Amniotic epithelial cell (primary cell): ENCODE results near the gene MB21D2.
"Not testable (repeated sequence)": the region's sequence is repeated elsewhere in the genome, so short reads cannot be mapped to it uniquely, and the experiment has no call there.

Experiments
- DNase-seq: peaks from one replicate; pipeline ENCODE4 v3.0.0-alpha.2; 2010; ENCODE audit warnings: low read depth

Gene MB21D2, protein sequence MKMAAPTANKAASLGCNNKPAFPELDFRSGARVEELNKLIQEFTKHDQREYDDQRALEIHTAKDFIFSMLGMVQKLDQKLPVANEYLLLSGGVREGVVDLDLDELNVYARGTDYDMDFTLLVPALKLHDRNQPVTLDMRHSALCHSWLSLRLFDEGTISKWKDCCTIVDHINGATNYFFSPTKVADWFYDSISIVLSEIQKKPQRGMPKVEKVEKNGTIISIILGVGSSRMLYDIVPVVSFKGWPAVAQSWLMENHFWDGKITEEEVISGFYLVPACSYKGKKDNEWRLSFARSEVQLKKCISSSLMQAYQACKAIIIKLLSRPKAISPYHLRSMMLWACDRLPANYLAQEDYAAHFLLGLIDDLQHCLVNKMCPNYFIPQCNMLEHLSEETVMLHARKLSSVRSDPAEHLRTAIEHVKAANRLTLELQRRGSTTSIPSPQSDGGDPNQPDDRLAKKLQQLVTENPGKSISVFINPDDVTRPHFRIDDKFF

DNA sequence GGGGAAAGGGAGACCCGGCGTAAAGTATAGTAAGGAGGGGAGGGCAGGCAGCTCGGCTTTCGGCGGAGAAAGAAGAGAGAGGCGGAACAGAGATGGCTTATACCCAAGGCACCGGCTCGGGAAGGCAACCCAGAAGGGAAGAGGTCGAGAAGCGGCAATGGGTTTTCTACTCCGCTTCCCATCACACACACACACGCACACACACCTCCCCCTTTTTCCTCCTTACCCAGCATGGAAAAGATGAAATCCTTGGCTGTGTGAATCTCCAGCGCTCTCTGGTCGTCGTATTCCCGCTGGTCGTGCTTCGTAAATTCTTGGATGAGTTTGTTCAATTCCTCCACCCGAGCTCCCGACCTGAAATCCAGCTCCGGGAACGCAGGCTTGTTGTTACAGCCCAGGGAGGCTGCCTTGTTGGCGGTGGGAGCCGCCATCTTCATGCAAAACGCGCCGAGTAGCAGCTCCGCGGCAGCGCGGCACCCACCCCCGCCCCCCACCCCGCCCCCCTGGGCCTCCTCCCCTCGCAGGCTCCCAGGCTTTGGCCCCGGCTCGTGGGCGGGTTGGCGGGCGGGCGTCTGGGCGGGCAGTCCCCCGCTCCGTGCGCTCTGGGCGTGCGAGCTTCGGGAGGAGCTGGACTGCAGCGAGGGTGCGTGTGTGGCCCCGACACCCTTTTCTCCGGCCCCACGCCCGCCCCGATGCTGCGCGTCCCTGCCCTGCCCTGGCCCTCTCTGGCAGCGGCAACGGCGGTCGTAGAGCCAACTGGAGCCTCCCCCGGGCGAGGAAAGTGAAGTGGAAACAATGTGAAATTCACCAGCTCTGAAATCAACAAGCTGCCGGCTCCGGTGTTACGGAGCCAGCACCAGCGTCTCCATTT, at the start of gene MB21D2:
Gene MB21D2 (minus strand): TSS at position 453 of the 871 bp plus-strand sequence. CDS start 16 bp downstream, at position 437.
- peak; percentile 81 for DNase-seq

DNA sequence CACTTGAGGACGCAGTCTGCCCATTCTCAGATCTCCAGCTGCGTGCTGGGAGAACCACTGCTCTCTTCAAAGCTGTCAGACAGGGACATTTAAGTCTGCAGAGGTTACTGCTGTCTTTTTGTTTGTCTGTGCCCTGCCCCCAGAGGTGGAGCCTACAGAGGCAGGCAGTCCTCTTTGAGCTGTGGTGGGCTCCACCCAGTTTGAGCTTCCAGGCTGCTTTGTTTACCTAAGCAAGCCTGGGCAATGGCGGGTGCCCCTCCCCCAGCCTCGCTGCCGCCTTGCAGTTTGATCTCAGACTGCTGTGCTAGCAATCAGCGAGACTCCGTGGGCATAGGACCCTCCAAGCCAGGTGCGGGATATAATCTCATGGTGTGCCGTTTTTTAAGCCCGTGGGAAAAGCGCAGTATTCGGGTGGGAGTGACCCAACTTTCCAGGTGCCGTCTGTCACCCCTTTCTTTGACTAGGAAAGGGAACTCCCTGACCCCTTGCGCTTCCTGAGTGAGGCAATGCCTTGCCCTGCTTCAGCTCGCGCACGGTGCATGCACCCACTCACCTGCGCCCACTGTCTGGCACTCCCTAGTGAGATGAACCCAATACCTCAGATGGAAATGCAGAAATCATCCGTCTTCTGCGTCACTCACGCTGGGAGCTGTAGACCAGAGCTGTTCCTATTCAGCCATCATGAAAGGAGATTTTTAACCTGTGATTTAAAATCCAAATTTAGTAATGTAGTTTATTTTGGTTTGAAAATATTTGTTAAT, 47.5 kb upstream of the MB21D2 start:
- not testable (repeated sequence) for DNase-seq

DNA sequence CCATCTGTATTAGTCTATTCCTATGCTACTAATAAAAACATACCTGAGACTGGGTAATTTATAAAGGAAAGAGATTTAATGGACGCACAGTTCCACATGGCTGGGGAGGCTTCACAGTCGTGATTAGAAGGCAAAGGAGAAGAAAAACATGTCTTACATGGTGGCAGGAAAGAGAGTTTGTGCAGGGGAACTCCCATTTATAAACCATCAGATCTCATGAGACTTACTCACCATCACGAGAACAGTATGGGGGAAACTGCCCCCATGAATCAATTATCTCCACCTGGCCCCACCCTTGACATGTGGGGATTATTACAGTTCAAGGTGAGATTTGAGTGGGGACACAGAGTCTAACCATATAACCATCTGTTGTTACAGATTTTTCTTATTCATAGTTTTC, 42.1 kb upstream of the MB21D2 start:
- no peak for DNase-seq

DNA sequence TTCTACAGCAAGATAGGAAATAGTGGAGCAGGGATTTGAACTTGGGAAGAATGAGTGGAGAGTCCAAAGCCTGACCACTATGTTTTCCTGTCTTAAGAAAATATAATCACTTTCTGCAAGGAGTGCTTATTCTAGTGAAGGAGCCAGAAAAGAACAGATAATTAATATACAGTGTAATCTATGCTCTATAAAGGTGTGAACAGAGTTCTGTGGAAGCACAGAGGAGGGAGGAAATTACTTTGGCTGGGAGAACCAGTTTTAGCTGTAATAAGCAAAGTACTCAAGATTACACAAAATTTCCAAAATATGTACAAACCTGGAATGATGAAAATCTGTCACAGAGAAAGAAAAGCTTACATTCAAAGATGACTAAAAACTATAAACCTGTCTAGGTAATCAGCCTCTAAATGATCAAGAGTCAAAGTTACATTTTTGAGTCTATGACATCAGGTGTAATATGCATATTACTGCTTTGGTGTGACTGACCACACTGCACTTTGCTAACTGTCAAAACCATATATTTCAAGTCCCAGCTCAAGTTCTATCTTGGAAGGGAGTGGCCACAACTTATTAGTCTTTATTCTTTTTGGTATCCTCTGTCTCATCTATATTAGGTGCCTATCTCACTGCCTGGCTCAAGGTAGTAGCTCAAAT, 40.7 kb upstream of the MB21D2 start:
- no peak for DNase-seq

DNA sequence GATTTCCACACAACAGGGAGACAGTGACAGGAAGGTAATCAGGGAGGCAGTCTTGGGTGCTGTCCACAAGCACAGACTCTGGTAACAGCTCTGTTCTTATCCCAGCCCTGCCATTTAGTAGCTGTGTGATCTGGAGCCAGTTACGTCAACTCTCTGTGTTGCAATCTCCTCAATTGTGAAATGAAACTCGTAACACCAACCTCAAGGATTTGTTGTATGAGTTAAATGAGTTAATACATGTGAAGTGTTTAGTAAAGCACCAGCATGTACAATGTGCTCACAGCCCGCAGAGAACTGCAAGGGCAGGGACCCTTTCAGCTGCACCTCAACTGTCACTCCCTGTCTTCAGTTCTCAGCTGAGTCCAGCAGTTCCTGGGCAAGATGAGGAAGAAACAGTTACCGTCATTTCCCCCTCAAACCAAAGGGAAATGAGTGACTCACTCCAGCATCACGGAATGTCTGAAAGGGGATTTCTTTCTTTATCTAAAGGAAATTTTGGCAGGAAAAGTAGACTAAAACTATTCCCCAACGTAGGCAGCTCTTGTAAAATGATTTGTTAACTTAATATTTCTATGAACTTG, 39.9 kb upstream of the MB21D2 start:
- DNase-seq, result peak; percentile 99

DNA sequence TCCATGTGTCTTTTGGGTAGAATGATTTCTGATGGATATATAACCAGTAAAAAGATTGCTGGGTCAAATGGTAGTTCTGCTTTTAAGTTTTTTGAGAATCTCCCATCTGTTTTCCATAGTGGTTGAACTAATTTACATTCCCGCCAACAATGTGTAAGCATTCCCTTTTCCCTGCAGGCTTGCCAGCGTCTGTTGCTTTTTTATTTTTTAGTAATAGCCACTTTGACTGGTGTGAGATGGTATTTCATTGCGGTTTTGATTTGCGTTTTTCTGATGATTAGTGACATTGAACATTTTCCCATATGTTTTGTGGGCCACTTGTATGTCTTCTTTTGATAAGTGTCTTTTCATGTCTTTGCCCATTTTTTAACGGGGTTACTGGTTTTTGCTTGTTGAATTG, 36.3 kb upstream of the MB21D2 start:
- no peak for DNase-seq

DNA sequence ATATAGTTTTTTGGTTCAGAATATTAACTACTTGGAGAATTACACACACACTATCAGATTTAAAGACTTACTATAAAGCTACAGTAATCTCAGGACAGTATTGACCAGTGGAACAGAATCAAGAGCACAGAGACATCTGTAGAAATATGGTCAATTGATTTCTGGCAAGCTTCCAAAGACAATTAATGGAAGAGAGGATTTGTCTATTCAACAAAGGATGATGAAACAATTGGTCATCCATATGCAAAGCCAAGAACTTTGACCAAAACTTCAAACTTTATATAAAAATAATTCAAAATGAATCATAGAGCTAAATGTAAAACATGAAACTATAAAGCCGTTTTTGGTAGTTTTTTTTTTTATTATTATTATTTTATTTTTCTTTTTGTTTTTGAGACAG, 29.8 kb upstream of the MB21D2 start:
- DNase-seq, result no peak

DNA sequence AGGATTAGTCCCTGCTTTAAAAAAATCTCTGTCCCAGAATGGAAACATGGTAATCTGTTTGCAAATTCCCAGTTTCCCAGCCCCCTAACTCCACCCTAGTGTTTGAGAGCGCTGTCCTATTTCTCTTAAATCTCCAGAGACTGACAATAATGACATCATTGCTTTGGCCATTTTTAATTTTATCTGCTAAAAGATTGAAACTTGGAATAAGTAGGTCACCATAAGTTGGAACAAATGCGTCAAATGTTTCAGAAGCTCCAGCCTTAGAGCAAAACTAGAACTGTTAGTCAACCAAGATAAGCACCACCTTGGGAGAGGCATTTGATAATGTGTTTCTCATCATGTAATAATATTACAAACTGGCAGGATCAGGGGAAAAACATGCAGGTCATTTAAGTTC, 25.7 kb upstream of the MB21D2 start:
- peak; percentile 89 for DNase-seq

DNA sequence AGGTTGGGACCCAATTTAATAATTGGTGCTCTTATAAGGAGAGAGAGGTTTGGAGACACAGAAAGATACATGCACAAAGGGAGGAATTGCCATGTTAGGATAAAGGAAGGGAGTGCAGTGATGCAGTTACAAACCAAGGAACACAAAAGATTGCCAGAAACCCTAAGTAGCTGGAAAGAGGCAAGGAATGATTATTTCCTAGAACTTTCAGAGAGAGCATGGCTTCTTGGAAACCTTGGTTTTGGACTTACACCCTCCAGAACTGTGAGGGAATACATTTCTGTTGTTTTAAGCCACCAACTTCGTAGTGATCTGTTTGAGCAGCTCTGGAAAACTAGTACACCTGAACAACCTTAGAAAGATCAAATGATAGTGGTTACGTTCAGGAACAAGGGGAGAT, 25.0 kb upstream of the MB21D2 start:
- no peak for DNase-seq

DNA sequence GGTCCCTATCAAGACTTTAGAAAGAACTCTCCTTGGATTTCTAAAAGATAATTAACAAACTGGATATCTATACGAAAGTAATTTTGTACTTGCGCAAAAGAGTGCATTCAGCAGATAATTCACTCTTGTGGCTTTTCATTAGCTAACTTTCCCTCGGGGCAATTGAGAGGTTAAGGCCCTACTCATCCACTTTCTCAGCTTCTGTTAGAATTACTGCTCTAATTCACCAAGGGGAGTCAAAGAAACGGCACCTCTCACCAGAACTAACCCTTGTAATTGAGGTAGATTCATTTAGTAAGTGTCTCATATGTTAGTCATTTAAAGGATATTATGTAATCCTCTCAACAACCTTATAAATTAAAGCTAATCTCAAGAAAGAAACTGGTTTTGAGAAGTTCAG, 22.5 kb upstream of the MB21D2 start:
- DNase-seq, result peak; percentile 37

DNA sequence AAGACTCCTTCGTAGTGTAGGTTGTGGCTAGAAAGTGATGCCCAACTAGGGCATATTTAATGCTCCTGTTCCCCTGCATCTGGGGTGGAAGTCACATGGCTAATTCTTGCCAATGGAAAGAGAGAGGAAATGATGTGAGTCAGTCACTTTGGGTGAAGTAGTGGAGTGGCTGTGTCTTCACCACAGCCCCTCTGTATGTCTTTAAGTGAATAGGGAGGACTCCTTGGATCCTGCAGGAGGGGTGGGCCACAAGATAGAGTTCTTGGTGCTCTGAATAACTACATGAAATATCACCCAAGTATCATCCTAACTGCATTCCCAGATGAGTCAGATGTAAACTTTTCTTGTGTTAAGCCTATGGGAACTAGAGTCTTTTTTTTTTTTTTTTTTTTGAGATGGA, 17.8 kb upstream of the MB21D2 start:
- peak; percentile 86 for DNase-seq

DNA sequence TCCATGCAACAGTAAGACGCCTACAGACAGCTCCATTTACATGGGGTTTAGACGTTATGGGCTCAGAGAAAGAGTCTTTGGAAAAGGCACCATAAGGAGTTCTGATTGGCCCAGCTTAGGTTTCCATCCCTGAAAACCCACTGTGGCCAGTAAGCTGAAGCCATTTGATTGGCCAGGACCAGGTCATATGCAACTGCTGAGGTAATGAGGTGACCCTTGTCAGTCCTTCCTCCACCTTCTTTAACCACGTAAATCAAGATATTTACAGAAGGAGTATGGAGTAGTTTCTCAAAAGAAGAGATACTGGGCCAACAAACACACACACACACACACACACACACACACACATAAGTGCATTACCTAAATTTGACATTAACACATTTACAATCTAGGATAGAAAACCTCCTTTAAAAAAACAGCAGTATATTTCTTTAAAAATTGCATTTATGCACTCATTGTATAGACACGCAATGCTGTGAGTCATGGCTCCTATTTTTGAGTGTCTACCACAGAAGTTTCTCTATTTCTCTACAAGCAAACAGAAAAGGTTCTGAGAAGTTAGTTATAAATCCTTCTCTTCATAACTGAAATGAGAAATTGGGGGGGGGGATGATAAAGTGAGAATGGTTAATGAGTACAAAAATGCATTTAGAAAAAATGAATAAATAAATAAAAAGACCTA, 16.3 kb upstream of the MB21D2 start:
- DNase-seq, result peak; percentile 32

DNA sequence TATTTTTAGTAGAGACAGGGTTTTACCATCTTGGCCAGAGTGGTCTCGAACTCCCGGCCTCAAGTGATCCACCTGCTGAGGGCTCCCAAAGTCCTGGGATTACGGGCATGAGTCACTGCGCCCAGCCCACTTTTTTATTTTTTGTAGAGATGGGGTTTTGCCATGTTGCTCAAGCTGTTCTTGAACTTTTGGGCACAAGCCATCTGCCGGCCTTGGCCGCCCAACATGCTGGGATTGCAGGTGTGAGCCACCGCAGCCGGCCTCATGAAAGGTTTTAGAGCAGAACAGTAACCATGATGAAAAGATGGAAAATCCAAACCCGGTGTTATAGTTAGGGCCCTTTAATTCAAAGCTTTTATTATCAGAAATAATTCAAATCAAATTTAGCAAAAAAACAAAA, 15.6 kb upstream of the MB21D2 start:
- no peak for DNase-seq

DNA sequence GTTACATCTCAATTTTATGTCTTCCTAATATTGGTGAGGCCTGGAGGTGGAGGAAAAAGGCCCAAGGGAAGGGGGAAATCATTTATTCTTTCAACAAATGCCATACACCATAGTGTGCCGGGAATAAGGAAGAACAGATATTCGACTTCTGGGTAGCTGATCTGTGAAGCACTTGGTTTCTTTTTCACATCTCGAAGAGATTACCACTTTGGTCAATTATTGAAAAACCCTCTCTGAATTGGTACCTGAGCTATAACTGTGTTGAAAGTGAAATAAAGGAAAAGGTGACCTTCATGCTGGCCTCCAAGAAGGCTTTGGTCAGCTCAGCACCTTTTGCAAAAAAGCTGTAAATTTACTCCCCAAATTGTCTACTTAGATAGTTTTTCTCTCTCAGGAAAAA, 14.2 kb upstream of the MB21D2 start:
- no peak for DNase-seq

DNA sequence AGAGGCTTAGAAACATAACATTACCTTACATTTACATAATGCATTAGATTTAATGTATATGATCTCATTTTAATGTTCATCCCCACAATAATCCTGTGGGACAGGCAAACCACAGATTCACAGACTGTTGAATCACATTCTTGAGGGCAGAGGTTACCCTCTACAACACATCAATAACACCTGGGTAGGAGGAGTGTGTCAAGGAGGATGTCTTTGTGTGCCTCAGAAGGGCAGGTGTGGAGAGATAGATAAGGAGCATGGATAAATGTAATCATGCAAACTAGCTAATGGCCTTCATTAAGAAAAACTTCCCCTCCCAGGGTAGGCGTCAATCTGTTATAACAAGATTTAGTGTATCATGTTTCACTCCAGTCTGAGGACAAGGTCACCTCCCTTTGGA, 12.9 kb upstream of the MB21D2 start:
- DNase-seq, result peak; percentile 18

DNA sequence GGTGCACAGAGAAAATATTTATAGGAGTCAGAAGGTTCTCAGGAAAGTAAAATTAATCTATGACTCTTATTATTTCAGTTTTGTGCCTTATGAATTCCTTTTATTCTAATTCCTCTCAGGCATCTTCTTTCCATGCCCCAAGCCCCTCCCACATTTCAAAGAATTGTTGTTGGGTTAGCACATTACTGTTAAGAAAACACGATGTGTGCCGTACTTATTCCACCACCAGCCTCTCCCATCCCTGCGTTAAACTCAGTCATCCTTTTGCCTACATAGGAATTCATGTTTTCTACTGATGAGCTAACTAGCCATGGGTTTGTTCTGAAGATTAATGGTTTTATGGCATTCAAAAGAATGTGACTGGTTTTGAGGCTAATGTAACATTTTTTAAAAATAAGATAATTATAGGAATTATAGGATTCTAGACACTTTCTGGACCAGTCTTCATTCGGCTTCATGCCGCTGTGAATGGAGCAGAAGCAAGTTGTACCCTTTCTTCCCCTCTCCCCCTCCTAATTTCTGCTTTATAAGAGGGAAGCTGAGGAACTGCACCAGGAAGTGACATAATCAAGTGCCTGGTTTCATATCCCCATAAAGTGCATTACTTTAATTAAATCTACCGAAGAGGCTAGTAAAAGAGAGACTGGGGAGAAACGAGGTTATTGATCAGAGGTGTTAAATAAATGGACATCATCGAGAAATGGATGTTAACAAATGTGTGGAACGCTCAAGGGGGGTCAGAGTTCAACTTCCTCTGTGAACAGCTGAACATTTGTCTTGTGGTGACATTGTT, 12.3 kb upstream of the MB21D2 start:
- peak; percentile 96 for DNase-seq

DNA sequence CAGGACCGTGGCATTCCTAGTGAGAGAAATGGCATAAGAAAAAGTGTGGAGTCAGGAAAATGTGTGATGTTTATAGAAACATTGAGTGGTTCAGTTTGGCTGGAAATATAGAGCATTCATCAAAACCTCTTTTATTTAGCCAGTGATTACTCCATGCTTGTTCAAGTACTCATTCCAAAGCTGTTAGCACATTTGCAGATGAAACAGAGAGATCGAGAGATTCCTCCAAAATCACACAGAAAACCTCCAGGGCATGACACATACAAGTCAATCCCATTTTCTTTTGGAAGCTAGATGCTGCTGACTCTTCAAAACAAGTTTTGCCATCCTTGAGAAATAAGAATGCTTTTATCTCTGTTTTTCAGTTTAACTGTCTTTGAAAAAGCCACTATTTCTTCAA, 11.5 kb upstream of the MB21D2 start:
- peak; percentile 72 for DNase-seq

DNA sequence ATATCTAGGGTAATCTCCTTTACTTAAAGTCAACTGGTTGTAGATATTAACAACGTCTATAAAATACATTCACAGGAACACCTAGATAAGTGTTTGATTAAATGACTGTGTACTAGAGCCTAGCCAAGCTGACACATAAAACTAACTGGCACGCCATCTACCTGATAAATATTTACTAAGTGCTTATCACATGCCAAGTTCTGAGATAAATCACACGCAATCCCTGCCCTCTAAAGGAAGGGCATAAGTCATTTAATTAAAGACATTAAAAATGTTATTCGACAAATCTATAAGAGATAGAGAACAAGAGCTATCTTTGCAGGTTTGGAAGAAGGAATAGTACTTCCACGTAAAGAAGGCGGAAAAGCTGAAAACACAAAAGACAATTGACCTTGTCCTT, 11.1 kb upstream of the MB21D2 start:
- DNase-seq, result no peak

DNA sequence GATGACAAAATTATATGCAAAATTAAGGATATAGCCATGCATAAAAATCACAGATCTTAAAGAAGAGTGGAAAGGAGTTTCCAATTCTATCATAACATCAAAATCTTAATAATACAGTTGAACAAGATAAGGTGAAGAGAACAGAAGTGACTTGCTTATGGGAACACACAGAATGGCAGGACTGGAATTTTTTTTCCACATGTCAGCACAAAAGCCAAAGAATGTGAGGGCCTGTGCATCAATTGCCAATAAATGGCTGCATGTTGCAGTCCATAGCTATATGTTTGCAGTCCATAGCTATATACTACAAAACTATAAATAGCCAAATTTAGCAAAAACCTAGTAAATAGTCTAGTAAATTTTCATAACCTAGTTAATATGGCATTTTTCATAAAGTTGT, 10.4 kb upstream of the MB21D2 start:
- no peak for DNase-seq

DNA sequence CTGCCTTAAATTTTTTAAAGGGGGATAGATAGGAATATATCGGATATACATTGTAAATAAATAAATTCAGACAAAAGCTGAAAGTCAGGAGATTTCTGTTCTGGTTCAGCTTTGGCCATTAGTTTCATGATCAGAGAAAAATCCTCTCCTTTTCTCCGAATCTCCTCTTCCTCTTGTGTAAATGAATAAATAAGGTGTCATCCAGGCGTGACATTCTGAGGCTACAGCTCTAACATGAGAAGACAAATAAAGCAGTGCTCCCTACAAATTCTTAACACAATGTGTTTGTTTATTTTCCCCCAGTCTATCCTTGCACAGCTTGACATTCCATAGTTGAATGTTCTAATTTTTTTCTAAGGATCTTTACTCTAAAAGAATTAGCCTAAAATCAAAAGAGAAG, 9.4 kb upstream of the MB21D2 start:
- DNase-seq, result no peak
